GM12873 (cell line): Measurements from ENCODE around the gene EIF5.

Experiments
- TF ChIP-seq, protein P1 (sequence below): IDR thresholded peaks from 2 replicates; pipeline ENCODE4 v1.5.1; 2012; ENCODE audit warnings: low read depth, mild to moderate bottlenecking, moderate library complexity, low read length, control low read depth; ENCODE audit not compliant: insufficient read depth; ENCODE audit errors: missing control alignments

EIF5 gene

DNA sequence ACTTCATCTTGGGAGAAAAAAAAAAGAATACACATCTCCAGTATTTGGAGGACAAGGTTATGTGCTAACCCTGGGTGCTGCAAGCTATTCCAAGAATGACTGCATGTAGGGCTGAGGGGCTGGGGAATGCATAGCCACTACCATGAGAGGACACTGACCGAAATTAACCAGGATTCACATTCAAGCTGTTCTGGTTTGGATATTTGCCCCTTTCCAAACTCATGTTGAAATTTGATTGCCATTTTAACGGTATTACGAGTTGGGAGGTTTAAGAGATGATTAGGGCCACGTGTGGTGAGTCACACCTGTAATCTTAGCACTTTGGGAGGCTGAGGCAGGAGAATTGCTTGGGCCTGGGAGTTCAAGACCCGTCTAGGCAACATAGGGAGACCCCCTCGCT lies 32.7 kb downstream of the EIF5 start:
- TF ChIP-seq, protein P1, sequence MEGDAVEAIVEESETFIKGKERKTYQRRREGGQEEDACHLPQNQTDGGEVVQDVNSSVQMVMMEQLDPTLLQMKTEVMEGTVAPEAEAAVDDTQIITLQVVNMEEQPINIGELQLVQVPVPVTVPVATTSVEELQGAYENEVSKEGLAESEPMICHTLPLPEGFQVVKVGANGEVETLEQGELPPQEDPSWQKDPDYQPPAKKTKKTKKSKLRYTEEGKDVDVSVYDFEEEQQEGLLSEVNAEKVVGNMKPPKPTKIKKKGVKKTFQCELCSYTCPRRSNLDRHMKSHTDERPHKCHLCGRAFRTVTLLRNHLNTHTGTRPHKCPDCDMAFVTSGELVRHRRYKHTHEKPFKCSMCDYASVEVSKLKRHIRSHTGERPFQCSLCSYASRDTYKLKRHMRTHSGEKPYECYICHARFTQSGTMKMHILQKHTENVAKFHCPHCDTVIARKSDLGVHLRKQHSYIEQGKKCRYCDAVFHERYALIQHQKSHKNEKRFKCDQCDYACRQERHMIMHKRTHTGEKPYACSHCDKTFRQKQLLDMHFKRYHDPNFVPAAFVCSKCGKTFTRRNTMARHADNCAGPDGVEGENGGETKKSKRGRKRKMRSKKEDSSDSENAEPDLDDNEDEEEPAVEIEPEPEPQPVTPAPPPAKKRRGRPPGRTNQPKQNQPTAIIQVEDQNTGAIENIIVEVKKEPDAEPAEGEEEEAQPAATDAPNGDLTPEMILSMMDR, result no peak

DNA sequence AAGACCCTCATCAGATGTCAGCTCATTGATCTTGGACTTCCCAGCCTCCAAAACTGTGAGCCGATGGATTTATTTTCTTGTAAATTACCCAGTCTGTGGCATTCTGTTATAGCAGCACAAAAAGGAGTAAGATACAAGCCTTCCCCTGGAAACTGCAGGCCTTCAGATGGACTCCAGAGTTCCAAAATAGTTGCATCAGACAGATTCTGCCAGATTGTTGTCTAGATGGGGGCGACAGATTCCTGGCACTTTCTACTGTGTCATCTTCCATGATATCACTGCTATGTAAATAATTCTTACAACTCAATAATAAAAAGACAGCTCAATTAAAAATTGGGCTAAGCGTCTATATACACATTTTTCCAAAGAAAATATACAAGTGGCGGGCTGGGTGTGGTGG lies 34.0 kb downstream of the EIF5 start:
- TF ChIP-seq, protein P1, result no peak

- TF ChIP-seq, protein P1, result no peak
These were observed 36.0 kb downstream of the EIF5 start for GRCh38 chr14:103370087-103370486.

DNA sequence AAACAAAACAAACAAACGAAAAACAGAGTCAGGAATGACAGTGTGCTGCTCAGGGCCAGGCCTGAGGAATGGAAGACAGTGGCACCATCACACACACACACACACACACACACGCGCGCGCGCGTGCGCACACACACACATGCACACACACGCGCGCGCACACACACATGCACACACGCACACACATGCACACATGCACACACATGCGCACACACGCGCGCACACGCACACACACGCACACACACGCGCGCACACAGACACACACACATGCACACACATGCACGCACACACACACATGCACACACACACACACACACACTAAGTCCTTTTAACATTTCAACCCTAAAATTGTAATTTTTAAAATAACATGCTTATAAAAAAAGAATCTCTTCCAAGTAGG lies 38.0 kb downstream of the EIF5 start:
- TF ChIP-seq, protein P1, result no peak

DNA sequence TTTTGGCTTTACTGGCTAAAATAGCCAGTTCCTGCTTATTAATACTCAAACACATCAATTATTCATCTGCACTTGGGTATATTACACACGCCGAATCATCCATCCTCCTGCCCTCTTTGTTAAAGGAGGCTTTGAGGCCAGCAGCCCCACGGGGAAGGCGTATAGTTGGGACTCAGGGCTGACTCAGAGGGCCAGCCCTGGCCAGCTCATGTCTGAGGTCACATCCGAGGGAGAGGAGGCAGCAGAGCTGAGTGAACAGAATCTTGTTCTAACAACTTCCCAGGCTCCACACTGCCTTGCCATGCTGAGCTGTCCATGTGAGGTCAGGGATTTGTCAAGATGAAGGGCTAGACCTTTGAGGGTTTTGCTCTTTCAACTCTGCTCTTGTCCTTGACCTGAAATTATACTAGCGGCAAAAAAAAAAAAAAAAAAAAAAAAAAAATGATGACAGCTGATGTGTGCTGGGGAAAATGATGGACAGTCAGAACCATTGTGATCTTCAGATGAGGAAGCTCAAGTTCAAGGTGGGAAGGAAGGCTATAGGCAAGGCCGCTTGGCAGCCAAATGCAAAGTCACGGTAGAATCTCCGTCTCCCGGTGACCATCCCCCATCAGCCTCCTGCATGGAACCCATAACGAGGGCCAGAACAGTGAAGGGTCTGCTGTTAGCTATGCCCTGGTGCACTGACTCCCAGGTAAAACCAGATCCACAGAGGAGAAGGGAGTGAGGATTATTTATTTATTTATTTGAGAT lies 38.7 kb downstream of the EIF5 start:
- TF ChIP-seq, protein P1, result no peak

GRCh38 chr14:103374121-103374520 lies 40.1 kb downstream of the EIF5 start:
- TF ChIP-seq, protein P1, result no peak

- TF ChIP-seq, protein P1, result no peak
These were observed 43.5 kb downstream of the EIF5 start for GRCh38 chr14:103377522-103378037.
